Spinal cord (tissue), 10 donors: ENCODE measurements around the gene TLNRD1. TPM values are rescaled to one million over a fixed set of nuclear protein-coding genes. Genes with fewer than 3 reads are reported as not detected.

Source experiments
- DNase-seq, 6 donors: peaks; one replicate each; pipeline versions ENCODE4 v3.0.0 to v3.0.0-alpha.2; 2013 to 2015; ENCODE audit warnings: low spot score in 6 of 6, low read depth in 4 of 6
- H3K27ac ChIP-seq: one replicate; pipeline ENCODE4 v1.5.1; 2013; ENCODE audit warnings: low read depth, low read length, control low read depth
- H3K27me3 ChIP-seq: one replicate; pipeline ENCODE4 v1.6.1; 2013; ENCODE audit warnings: low read length; ENCODE audit not compliant: control insufficient read depth, insufficient read depth
- H3K36me3 ChIP-seq: one replicate; pipeline ENCODE4 v1.6.1; 2013; ENCODE audit warnings: low read length; ENCODE audit not compliant: control insufficient read depth, insufficient read depth
- H3K4me1 ChIP-seq: one replicate; pipeline ENCODE4 v1.6.1; 2013; ENCODE audit warnings: low read length; ENCODE audit not compliant: control insufficient read depth, insufficient read depth
- H3K4me3 ChIP-seq: one replicate; pipeline ENCODE4 v1.5.1; 2013; ENCODE audit warnings: low read depth, low read length, control low read depth
- H3K9me3 ChIP-seq: one replicate; pipeline ENCODE4 v1.6.1; 2013; ENCODE audit warnings: low read length; ENCODE audit not compliant: control insufficient read depth, insufficient read depth
- WGBS: methylation state at CpG from one replicate; pipeline ENCODE4 v1.1.5; 2013; ENCODE audit warnings: missing lambda C conversion rate; ENCODE audit not compliant: insufficient coverage; 5-methylcytosine and 5-hydroxymethylcytosine counted together
- polyA plus RNA-seq, 2 donors: library from polyadenylated mRNA; unstranded; fragments of 120-200 nt; gene quantifications; one replicate each; pipeline ENCODE4 v1.2.1, GENCODE V29; 2013; ENCODE audit not compliant: insufficient read length in 2 of 2
- total RNA-seq, 2 donors: library from RNA; depleted of rRNA in 1 of 2; stranded (reverse); fragments of 120-200 nt in 1 of 2; fragments of >200 nt in 1 of 2; gene quantifications; one replicate each; pipeline versions ENCODE4 v1.2.3 to v1.2.4, GENCODE V29; 2013 to 2014
- donor health status: healthy.

TLNRD1 gene
- total and polyA plus RNA-seq, 4 donors = 4.3 to 12.0 (median 10.0) TPM

DNA sequence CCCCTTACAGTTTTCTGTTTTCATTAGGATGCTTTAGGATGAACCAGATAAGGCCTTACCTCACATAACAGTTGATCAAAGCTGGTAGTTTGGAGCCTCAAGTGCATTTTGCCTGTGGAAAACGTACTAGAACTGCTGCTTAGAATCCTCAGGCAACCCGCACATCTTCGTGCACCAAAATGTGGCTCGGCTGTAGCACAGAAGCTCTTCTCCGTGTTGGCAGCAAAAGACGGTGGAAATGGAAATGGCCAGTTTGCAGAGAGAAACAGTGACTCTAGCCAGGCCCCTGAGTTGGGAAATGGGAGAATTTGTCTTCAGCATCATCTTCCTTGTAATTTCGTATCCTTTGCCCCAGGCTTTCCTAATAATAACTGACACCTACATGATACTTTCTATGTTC, 20.6 kb downstream of the TLNRD1 start:
- DNase-seq = no peak
- Histone ChIP-seq H3K4me3 (no peak overlapping the region), H3K9me3 (no peaks in the 10 kb centered on the region), H3K27me3 (no peaks in the 10 kb centered on the region), H3K4me1 (peaks cover 10% of the 10 kb centered on the region), H3K27ac (no peak overlapping the region), H3K36me3 (no peaks in the 10 kb centered on the region)
- 98% methylated on average over 5 of the region's 7 CpGs for WGBS

- Histone ChIP-seq H3K4me1 (peaks cover 10% of the 10 kb centered on the region), H3K27ac (peak overlapping the region; percentile 58), H3K9me3 (no peaks in the 10 kb centered on the region), H3K4me3 (no peak overlapping the region), H3K36me3 (no peaks in the 10 kb centered on the region), H3K27me3 (no peaks in the 10 kb centered on the region)
- peak in 1 of 6 donors; percentile 44 for DNase-seq
- 52% methylated on average over 8 of the region's 13 CpGs for WGBS
Observed at GRCh38 chr15:81023483-81024264, 23.0 kb downstream of the TLNRD1 start.

DNA sequence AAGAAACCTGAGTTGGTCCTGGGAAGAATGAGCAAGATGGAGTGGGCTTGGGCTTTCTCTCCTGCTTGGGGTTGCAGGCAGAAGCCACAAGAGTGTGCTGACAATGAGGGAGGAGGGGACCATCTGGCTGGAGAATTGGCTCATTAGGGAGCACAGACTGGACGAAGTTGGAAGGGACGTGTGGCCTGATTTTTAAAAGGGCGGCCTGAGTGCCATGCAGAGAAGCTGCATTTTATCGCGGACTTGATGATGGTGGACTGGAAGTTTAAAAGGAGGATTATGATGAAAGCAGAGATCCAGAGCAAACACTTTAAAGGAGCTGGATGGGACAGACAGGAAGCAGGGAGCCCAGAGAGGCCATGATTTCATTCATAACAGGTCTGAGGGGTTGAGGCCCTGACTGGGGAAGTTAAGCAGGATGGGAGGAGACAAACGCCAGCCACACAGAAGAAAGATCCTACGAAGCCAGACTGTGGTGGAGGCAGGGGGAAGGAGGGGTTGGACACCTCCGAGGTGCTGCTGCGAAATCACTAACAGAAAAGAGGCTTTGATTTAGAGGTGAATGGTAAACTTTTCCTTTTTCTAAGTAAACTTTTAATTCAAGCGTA, 23.6 kb downstream of the TLNRD1 start:
- Histone ChIP-seq H3K9me3 (no peaks in the 10 kb centered on the region), H3K27me3 (no peaks in the 10 kb centered on the region), H3K27ac (peak overlapping the region; percentile 58), H3K4me1 (peaks cover 10% of the 10 kb centered on the region), H3K4me3 (no peak overlapping the region), H3K36me3 (no peaks in the 10 kb centered on the region)
- DNase-seq = peak in 1 of 6 donors; percentile 13
- WGBS = 56% methylated on average over 7 of the region's 10 CpGs

DNA sequence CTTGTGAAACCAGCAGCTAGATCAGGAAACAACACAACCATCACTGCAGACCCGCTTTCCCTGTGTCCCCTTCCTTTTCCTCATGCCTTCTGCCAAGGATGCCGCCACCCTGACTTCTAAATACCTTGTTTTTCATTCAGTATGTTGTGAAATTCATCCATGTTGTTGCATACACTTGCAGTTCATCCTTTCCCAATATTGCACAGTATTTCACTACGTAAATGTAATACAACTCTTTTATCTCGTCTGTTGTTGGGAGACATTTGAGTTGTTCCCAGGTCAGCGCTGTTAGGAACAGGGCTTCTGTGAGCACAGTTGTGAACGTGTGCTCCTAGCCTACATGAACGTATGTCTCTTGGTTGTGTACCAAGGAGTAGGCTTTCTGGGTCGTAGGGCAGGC, 24.2 kb downstream of the TLNRD1 start:
- Histone ChIP-seq H3K4me3 (no peak overlapping the region), H3K4me1 (peaks cover 10% of the 10 kb centered on the region), H3K27me3 (no peaks in the 10 kb centered on the region), H3K27ac (no peak overlapping the region), H3K36me3 (no peaks in the 10 kb centered on the region), H3K9me3 (peaks cover 2% of the 10 kb centered on the region)
- 94% methylated on average over 5 of the region's 8 CpGs for WGBS
- no peak for DNase-seq

GRCh38 chr15:81025721-81026370, 25.1 kb downstream of the TLNRD1 start:
- whole genome bisulfite sequencing = 81% methylated on average over 2 of the region's 4 CpGs
- H3K36me3 ChIP-seq = no peaks in the 10 kb centered on the region
- DNase-seq = no peak
- no peak overlapping the region for H3K4me3 ChIP-seq
- peaks cover 10% of the 10 kb centered on the region for H3K4me1 ChIP-seq
- peaks cover 2% of the 10 kb centered on the region for H3K9me3 ChIP-seq
- H3K27me3 ChIP-seq = no peaks in the 10 kb centered on the region
- H3K27ac ChIP-seq = no peak overlapping the region

GRCh38 chr15:81026836-81027599, 26.3 kb downstream of the TLNRD1 start:
- Histone ChIP-seq H3K27ac (no peak overlapping the region), H3K27me3 (no peaks in the 10 kb centered on the region), H3K9me3 (peaks cover 2% of the 10 kb centered on the region), H3K36me3 (no peaks in the 10 kb centered on the region), H3K4me3 (no peak overlapping the region), H3K4me1 (peaks cover 10% of the 10 kb centered on the region)
- WGBS = no CpG with 5 or more reads among the region's 2 CpGs
- DNase-seq = no peak

DNA sequence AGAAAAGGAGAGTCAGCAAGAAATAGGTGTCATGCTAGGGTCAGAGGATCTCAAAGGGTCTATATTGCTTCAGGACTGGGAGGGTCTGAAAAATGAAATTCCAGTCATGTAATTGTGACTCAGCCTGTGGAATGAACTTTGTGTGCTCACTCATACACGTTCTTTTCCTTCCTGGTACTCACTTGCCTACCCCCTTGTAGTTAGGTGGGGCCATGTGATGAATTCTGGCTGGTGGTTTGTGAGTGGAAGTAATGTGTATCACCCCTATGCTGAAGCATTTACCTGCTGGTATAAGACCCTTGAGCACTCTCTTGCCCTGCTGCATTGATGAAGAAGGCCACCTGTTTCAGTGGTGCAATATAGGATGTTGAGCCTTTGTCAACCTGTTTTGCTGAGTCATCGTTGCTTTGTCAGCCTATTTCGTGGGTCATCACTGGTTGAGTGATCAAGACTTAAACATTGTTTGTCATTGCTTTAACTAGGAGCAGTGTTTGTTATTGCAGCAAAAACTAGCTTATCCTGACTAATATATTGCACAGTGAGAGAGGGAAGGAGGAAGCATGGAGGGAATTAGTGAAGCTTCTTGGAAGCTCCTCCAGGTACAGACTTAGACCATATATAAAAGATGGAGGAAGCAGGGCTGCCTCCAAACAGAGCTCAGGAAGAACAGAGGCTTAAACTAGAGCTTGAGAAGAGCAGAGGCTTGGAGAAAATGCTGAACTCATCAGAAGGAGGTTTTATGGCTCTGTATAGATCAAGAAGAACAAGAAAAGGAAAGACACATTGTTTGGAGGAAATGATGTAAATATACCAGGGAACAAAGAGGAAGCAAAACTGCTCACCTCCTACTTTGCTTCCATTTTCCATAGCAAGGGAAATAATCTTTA, 28.9 kb downstream of the TLNRD1 start:
- no peaks in the 10 kb centered on the region for H3K36me3 ChIP-seq
- no CpG with 5 or more reads among the region's 3 CpGs for WGBS
- no peaks in the 10 kb centered on the region for H3K4me1 ChIP-seq
- H3K27me3 ChIP-seq = no peaks in the 10 kb centered on the region
- peaks cover 2% of the 10 kb centered on the region for H3K9me3 ChIP-seq
- H3K27ac ChIP-seq = no peak overlapping the region
- H3K4me3 ChIP-seq = no peak overlapping the region
- DNase-seq = no peak

GRCh38 chr15:81030301-81030750, 29.6 kb downstream of the TLNRD1 start:
- 90% methylated on average over 2 of the region's 3 CpGs for WGBS
- Histone ChIP-seq H3K4me3 (no peak overlapping the region), H3K4me1 (no peaks in the 10 kb centered on the region), H3K27ac (no peak overlapping the region), H3K36me3 (no peaks in the 10 kb centered on the region), H3K27me3 (no peaks in the 10 kb centered on the region), H3K9me3 (peaks cover 2% of the 10 kb centered on the region)
- DNase-seq = no peak

DNA sequence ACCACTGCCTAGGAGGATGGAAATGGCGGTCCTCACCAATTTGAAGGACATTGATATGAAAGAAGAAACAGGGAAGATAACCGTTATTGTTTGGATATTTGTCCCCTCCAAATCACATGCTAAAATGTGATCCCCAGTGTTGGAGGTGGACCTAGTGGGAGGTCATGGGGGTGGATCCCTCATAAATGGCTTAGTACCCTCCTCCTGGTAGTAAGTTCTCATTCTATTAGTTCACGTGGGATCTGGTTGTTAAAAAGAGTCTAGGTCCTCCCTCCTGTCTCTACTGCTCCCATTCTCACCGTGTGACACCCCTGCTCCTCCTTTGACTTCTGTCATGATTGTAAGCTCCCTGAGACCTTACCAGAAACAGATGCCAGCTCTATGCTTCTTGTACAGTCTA, 30.5 kb downstream of the TLNRD1 start:
- H3K27ac ChIP-seq = no peak overlapping the region
- H3K4me3 ChIP-seq = no peak overlapping the region
- no peaks in the 10 kb centered on the region for H3K27me3 ChIP-seq
- 94% methylated on average over 3 of the region's 4 CpGs for WGBS
- H3K4me1 ChIP-seq = no peaks in the 10 kb centered on the region
- H3K36me3 ChIP-seq = no peaks in the 10 kb centered on the region
- DNase-seq = no peak
- H3K9me3 ChIP-seq = peaks cover 2% of the 10 kb centered on the region
